HepG2 (cell line): Measurements from ENCODE around the gene ADGRB2. TPM values are rescaled to one million over a fixed set of nuclear protein-coding genes. Genes with fewer than 3 reads are reported as not detected.

Experiments
- ATAC-seq: fragments of 200-7000 bp; cut with Tn5 transposase; 3 replicates; pipeline ENCODE4 v1.9.1; 2020; ENCODE audit warnings: mild to moderate bottlenecking, moderate library complexity
- BruUV-seq: library from RNA; stranded (reverse); fragments of 400-500 nt; replicated peaks from 2 replicates; lab custom pipeline; 2021; lab: Mats Ljungman, UMichigan
- CTCF ChIA-PET: fragments of 300-600 bp; formaldehyde crosslinking; extraction: SDS; loops from one replicate; lab custom pipeline; 2021; ENCODE audit warnings: low total read pairs, inconsistent platforms, low intra/inter-chr PET ratio; lab: Yijun Ruan, JAX
- POLR2A ChIA-PET: fragments of 350-600 bp; sonication (Branson Sonifier 250); formaldehyde crosslinking; loops from one replicate; lab custom pipeline; 2020; ENCODE audit warnings: antibody characterized with exemption, inconsistent platforms; lab: Yijun Ruan, JAX
- DNase-seq: peaks from one replicate; pipeline ENCODE4 v3.0.0-alpha.2; 2015; ENCODE audit warnings: low spot score
- FAIRE-seq: peaks from 3 replicates; lab custom pipeline; 2011; peaks lifted over from hg19 to GRCh38; lab: Jason Lieb, UNC
- H2AFZ ChIP-seq: one replicate; pipeline ENCODE4 v1.6.1; 2011; ENCODE audit warnings: low read length, inconsistent platforms
- H3K27ac ChIP-seq: fragments of 300-600 bp; 3 replicates; pipeline ENCODE4 v1.8.0; 2011; ENCODE audit warnings: mixed run types, mild to moderate bottlenecking, mixed read lengths, low read length, inconsistent platforms; ENCODE audit not compliant: insufficient read depth; ENCODE audit errors: extremely low read length
- H3K27me3 ChIP-seq, 2 experiments: fragments of 200-600 bp in 1 of 2; 2 replicates in 1 of 2; 3 replicates in 1 of 2; pipeline versions ENCODE4 v1.6.0 to v1.8.0; 2011; ENCODE audit warnings: low read length in 2 of 2, mild to moderate bottlenecking in 2 of 2, moderate library complexity in 2 of 2, inconsistent platforms in 1 of 2; ENCODE audit not compliant: insufficient read depth in 2 of 2, control insufficient read depth in 1 of 2
- H3K36me3 ChIP-seq, 2 experiments: fragments of 200-600 bp in 1 of 2; replicated peaks in 1 of 2; 2 replicates in 1 of 2; 3 replicates in 1 of 2; pipeline versions ENCODE4 v1.5.1 to v1.8.0; 2011; ENCODE audit warnings: low read length in 2 of 2, inconsistent platforms in 1 of 2; ENCODE audit not compliant: insufficient read depth in 2 of 2, control insufficient read depth in 1 of 2
- H3K4me1 ChIP-seq: 2 replicates; pipeline ENCODE4 v1.5.1; 2012; ENCODE audit warnings: low read length, inconsistent platforms; ENCODE audit not compliant: insufficient read depth
- H3K4me2 ChIP-seq: 2 replicates; pipeline ENCODE4 v1.6.0; 2011; ENCODE audit warnings: low read depth, low read length, inconsistent platforms
- H3K4me3 ChIP-seq, 3 experiments: fragments of 200-600 bp in 1 of 3; sonication (generic), shearing (Covaris generic) in 1 of 3; replicated peaks in 1 of 3; 2 replicates each; pipeline ENCODE4 v1.5.1; 2011 to 2016; ENCODE audit warnings: low read length in 3 of 3, inconsistent platforms in 2 of 3, low read depth in 2 of 3, mild to moderate bottlenecking in 2 of 3, control low read depth in 1 of 3, mixed read lengths in 1 of 3; ENCODE audit not compliant: insufficient read depth in 1 of 3
- H3K79me2 ChIP-seq: one replicate; pipeline ENCODE4 v1.6.1; 2011; ENCODE audit warnings: low read length, inconsistent platforms; ENCODE audit not compliant: insufficient read depth
- H3K9ac ChIP-seq: 2 replicates; pipeline ENCODE4 v1.6.0; 2011; ENCODE audit warnings: mild to moderate bottlenecking, low read depth, low read length, inconsistent platforms; ENCODE audit not compliant: insufficient read depth
- H3K9me3 ChIP-seq: 2 replicates; pipeline ENCODE4 v1.5.1; 2012; ENCODE audit warnings: mild to moderate bottlenecking, low read length
- H4K20me1 ChIP-seq: 2 replicates; pipeline ENCODE4 v1.6.0; 2011; ENCODE audit warnings: inconsistent platforms, mild to moderate bottlenecking, low read length, moderate library complexity; ENCODE audit not compliant: insufficient read depth
- CENPT ChIP-seq: sonication (generic); formaldehyde crosslinking; IDR thresholded peaks from 2 replicates; pipeline ENCODE4 v1.8.0; 2022; ENCODE audit warnings: low read depth, mild to moderate bottlenecking, moderate library complexity, missing genetic modification reagents
- CENPX ChIP-seq: sonication (generic); formaldehyde crosslinking; IDR thresholded peaks from 2 replicates; pipeline ENCODE4 v1.9.0; 2021; ENCODE audit warnings: mild to moderate bottlenecking, missing genetic modification reagents, moderate library complexity
- CHCHD3 ChIP-seq: sonication (generic); formaldehyde crosslinking; IDR thresholded peaks from 2 replicates; pipeline ENCODE4 v1.8.0; 2022; ENCODE audit warnings: mild to moderate bottlenecking, missing genetic modification reagents, moderate library complexity
- HNF1B ChIP-seq: sonication (generic); formaldehyde crosslinking; IDR thresholded peaks from 2 replicates; pipeline ENCODE4 v1.5.1; 2020; ENCODE audit warnings: mild to moderate bottlenecking, moderate library complexity, missing genetic modification reagents
- NPAS2 ChIP-seq: sonication (generic); formaldehyde crosslinking; IDR thresholded peaks from 2 replicates; pipeline ENCODE4 v1.8.0; 2022; ENCODE audit warnings: mild to moderate bottlenecking, missing genetic modification reagents, borderline replicate concordance
- PITX1 ChIP-seq: sonication (generic); formaldehyde crosslinking; IDR thresholded peaks from 2 replicates; pipeline ENCODE4 v1.5.1; 2020; ENCODE audit warnings: mild to moderate bottlenecking, missing genetic modification reagents
- PLSCR1 ChIP-seq: sonication (generic); formaldehyde crosslinking; IDR thresholded peaks from 2 replicates; pipeline ENCODE4 v1.5.0; 2020; ENCODE audit warnings: missing genetic modification reagents, mild to moderate bottlenecking, borderline replicate concordance
- THAP11 ChIP-seq: IDR thresholded peaks from 2 replicates; pipeline ENCODE4 v1.6.1; 2016; ENCODE audit warnings: missing biosample characterization, missing genetic modification reagents
- ZBTB8A ChIP-seq: sonication (generic); formaldehyde crosslinking; IDR thresholded peaks from 2 replicates; pipeline ENCODE4 v1.4.0; 2020; ENCODE audit warnings: mild to moderate bottlenecking, low read depth, missing genetic modification reagents, borderline replicate concordance
- ZFAT ChIP-seq: sonication (generic); formaldehyde crosslinking; conservative IDR thresholded peaks from 2 replicates; pipeline ENCODE4 v1.8.1; 2023; ENCODE audit warnings: missing genetic modification reagents, inconsistent platforms
- ZNF550 ChIP-seq: sonication (generic); formaldehyde crosslinking; IDR thresholded peaks from 2 replicates; pipeline ENCODE4 v1.4.0; 2020; ENCODE audit warnings: mild to moderate bottlenecking, missing genetic modification reagents, borderline replicate concordance
- ZNF720 ChIP-seq: sonication (generic); formaldehyde crosslinking; IDR thresholded peaks from 2 replicates; pipeline ENCODE4 v1.4.0; 2020; ENCODE audit warnings: missing genetic modification reagents
- ZSCAN22 ChIP-seq: sonication (generic); formaldehyde crosslinking; IDR thresholded peaks from 2 replicates; pipeline ENCODE4 v1.4.0; 2020; ENCODE audit warnings: mild to moderate bottlenecking, missing genetic modification reagents
- WGBS: methylation state at CpG from one replicate; pipeline ENCODE4 v1.1.6; 2017; ENCODE audit warnings: low lambda C conversion rate; 5-methylcytosine and 5-hydroxymethylcytosine counted together
- in situ Hi-C: cut with HindIII; loops from 2 replicates; pipeline ENCODE4 v1.10.0; 2017; ENCODE audit warnings: low pct_unique_long_range_greater_than_20kb; ENCODE audit not compliant: extremely low pct_ligation_motif_present
- intact Hi-C: fragments of 100-400 bp; cut with micrococcal nuclease; formaldehyde crosslinking; loops from one replicate; pipeline ENCODE4 v1.10.0; 2022; ENCODE audit not compliant: unreplicated experiment
- polyA plus RNA-seq, 8 experiments: library from polyadenylated mRNA; depleted of rRNA in 3 of 8; stranded (reverse) in 7 of 8; unstranded in 1 of 8; fragments of >200 nt; fragmentation: Illumina TruSeq in 4 of 8; extraction: Trizol in 4 of 8; gene quantifications; 2 replicates each; pipeline versions ENCODE4 v1.2.1 to v1.2.3, GENCODE V29; 2011 to 2016; ENCODE audit warnings: low read depth in 4 of 8, missing spikeins in 1 of 8, mixed read lengths in 1 of 8; ENCODE audit not compliant: insufficient read depth in 1 of 8
- total RNA-seq, 5 experiments: library from RNA; depleted of rRNA; stranded (reverse); fragments of >200 nt; fragmentation: Illumina TruSeq; extraction: Trizol; gene quantifications; 2 replicates each; pipeline ENCODE4 v1.2.3, GENCODE V29; 2016; ENCODE audit warnings: low read depth in 1 of 5

Gene ADGRB2
- total and polyA plus RNA-seq, 2 of the 13 experiments (the other 11 are each of a cell fraction or from before 2014, with no cell fraction given) = 0.03 to 0.09 TPM

- no peak for TF ChIP-seq PLSCR1 (CRISPR knock-in tag)
These were observed 8.6 kb upstream of the ADGRB2 start (continued) for GRCh38 chr1:31772669-31773248.

- no TSS peak for BruUV-seq
- DNase-seq (no peak), FAIRE-seq (no peak)
- CTCF ChIA-PET = no interaction called here
- H3K36me3 ChIP-seq = no peaks in the 10 kb centered on the region
- H3K4me1 ChIP-seq = peaks cover 11% of the 10 kb centered on the region
- POLR2A ChIA-PET = no interaction called here
- H3K4me3 ChIP-seq = no peak overlapping the region
- H3K4me2 ChIP-seq = no peak overlapping the region
- TF ChIP-seq ZFAT (CRISPR knock-in tag) (no peak), HNF1B (no peak), CENPX (CRISPR knock-in tag) (no peak), CENPT (no peak), ZSCAN22 (CRISPR knock-in tag) (no peak), ZBTB8A (CRISPR knock-in tag) (no peak), THAP11 (no peak), NPAS2 (CRISPR knock-in tag) (no peak), ZNF720 (CRISPR knock-in tag) (no peak), CHCHD3 (CRISPR knock-in tag) (no peak), ZNF550 (no peak), PITX1 (CRISPR knock-in tag) (no peak)
- TF ChIP-seq, all 625 proteins: peak for 0
- in situ Hi-C loops = no loop called here
- WGBS = 73% methylated on average over 51 of the region's 68 CpGs
- intact Hi-C loops = no loop called here
- Histone ChIP-seq H4K20me1 (no peaks in the 10 kb centered on the region), H2AFZ (no peak overlapping the region), H3K27ac (no peak overlapping the region), H3K27me3 (peaks cover 7 to 65% of the 10 kb centered on the region in 2 experiments), H3K9ac (no peak overlapping the region), H3K9me3 (no peaks in the 10 kb centered on the region), H3K79me2 (no peaks in the 10 kb centered on the region)
- ATAC-seq = no peak
These were observed 7.9 kb upstream of the ADGRB2 start for GRCh38 chr1:31771891-31772668.
